ENCODE data around the gene SLC9C1.

DNA sequence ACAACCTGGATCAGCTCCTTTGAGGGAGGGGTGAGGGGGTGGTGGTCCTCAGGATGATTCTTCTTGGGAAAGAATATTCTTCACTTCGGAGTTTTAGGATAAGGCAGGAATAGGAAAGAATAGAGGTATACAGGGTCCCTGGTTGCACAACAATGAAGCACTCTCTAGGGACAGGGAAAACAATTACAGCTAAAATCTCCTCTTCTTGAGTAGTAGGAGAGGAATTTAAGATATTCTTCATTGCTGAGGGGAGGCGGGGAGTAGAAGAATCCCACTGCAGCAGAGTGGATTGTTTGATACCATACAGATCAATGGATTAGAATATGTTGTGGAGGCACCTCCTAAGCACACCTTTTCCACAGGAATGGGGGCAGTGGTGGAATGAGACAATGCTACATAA lies 20.5 kb downstream of the SLC9C1 start:
- TF ChIP-seq, protein P1, sequence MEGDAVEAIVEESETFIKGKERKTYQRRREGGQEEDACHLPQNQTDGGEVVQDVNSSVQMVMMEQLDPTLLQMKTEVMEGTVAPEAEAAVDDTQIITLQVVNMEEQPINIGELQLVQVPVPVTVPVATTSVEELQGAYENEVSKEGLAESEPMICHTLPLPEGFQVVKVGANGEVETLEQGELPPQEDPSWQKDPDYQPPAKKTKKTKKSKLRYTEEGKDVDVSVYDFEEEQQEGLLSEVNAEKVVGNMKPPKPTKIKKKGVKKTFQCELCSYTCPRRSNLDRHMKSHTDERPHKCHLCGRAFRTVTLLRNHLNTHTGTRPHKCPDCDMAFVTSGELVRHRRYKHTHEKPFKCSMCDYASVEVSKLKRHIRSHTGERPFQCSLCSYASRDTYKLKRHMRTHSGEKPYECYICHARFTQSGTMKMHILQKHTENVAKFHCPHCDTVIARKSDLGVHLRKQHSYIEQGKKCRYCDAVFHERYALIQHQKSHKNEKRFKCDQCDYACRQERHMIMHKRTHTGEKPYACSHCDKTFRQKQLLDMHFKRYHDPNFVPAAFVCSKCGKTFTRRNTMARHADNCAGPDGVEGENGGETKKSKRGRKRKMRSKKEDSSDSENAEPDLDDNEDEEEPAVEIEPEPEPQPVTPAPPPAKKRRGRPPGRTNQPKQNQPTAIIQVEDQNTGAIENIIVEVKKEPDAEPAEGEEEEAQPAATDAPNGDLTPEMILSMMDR (IDR thresholded peaks at IDR 0.05; ENCODE audit: poor library complexity) = no peak
- TF ChIP-seq EZH2 (IDR thresholded peaks at IDR 0.05; ENCODE audit: borderline replicate concordance) (no peak), EZH2phosphoT487 (IDR thresholded peaks at IDR 0.05; ENCODE audit: low read depth, severe bottlenecking, unreplicated experiment) (no peak)
